AG08396 (cell line): ENCODE measurements around the gene CENPO.

Experiments
- DNase-seq: peaks from one replicate; pipeline ENCODE4 v3.0.0; 2012; ENCODE audit warnings: low spot score, mixed read lengths

The CENPO gene

GRCh38 chr2:24792874-24793760 is at the start of gene CENPO, which contains the start of gene PTRHD1:
TSS of gene CENPO (plus strand) at chr2:24793425. CDS start at chr2:24793920, 495 bp downstream.
TSS of gene PTRHD1 (minus strand) at chr2:24793391. CDS start at chr2:24793377, 14 bp downstream.
- peak; percentile 96 for DNase-seq

GRCh38 chr2:24743924-24744323 is 49.3 kb upstream of the CENPO start:
- no peak for DNase-seq

- no peak for DNase-seq
Observed at GRCh38 chr2:24744356-24744755, 48.9 kb upstream of the CENPO start.

GRCh38 chr2:24745825-24746224 is 47.4 kb upstream of the CENPO start:
- DNase-seq: no peak

GRCh38 chr2:24747299-24747698 is 45.9 kb upstream of the CENPO start:
- DNase-seq: no peak

- DNase-seq: no peak
Observed at GRCh38 chr2:24749069-24749691, 44.0 kb upstream of the CENPO start.

- DNase-seq: no peak
Observed at GRCh38 chr2:24754985-24755705, 38.1 kb upstream of the CENPO start.

- DNase-seq: no peak
Observed at GRCh38 chr2:24756789-24757188, 36.4 kb upstream of the CENPO start.

GRCh38 chr2:24761866-24762265 is 31.4 kb upstream of the CENPO start:
- no peak for DNase-seq

- DNase-seq: no peak
Observed at GRCh38 chr2:24762518-24762917, 30.7 kb upstream of the CENPO start.

- no peak for DNase-seq
Observed at GRCh38 chr2:24763843-24764242, 29.4 kb upstream of the CENPO start.

GRCh38 chr2:24766609-24767008 is 26.6 kb upstream of the CENPO start:
- no peak for DNase-seq

GRCh38 chr2:24768013-24768412 is 25.2 kb upstream of the CENPO start:
- no peak for DNase-seq

GRCh38 chr2:24768601-24769000 is 24.6 kb upstream of the CENPO start:
- DNase-seq: no peak

GRCh38 chr2:24771061-24771460 is 22.2 kb upstream of the CENPO start:
- DNase-seq: no peak

- DNase-seq: no peak
Observed at GRCh38 chr2:24771764-24772586, 21.2 kb upstream of the CENPO start.

GRCh38 chr2:24774373-24774772 is 18.9 kb upstream of the CENPO start:
- no peak for DNase-seq

GRCh38 chr2:24779116-24779515 is 14.1 kb upstream of the CENPO start:
- DNase-seq: no peak

GRCh38 chr2:24783641-24784040 is 9.6 kb upstream of the CENPO start:
- no peak for DNase-seq

GRCh38 chr2:24785671-24786321 is 7.4 kb upstream of the CENPO start:
- DNase-seq: no peak

GRCh38 chr2:24787532-24787931 is 5.7 kb upstream of the CENPO start:
- no peak for DNase-seq
